Measurements from ENCODE around the gene PSD.

Gene PSD

GRCh38 chr10:102384606-102385429, 33.8 kb downstream of the PSD start:
- Histone ChIP-seq H3K9me3 (ENCODE audit: control insufficient read depth, insufficient read depth, low read length) (no peaks in the 10 kb centered on the region), H3K4me1 (ENCODE audit: control insufficient read depth, insufficient read depth, low read length) (no peaks in the 10 kb centered on the region), H3K9ac (ENCODE audit: low read depth, low read length) (no peak overlapping the region), H3K36me3 (ENCODE audit: control insufficient read depth, insufficient read depth, low read length) (peaks cover 16% of the 10 kb centered on the region), H3K4me3 (ENCODE audit: low read depth, low read length) (no peak overlapping the region), H3K27me3 (ENCODE audit: control insufficient read depth, insufficient read depth, low read length) (no peaks in the 10 kb centered on the region)

- Histone ChIP-seq H3K4me3 (ENCODE audit: low read depth, low read length) (no peak overlapping the region), H3K9me3 (ENCODE audit: control insufficient read depth, insufficient read depth, low read length) (no peaks in the 10 kb centered on the region), H3K4me1 (ENCODE audit: control insufficient read depth, insufficient read depth, low read length) (no peaks in the 10 kb centered on the region), H3K27me3 (ENCODE audit: control insufficient read depth, insufficient read depth, low read length) (no peaks in the 10 kb centered on the region), H3K9ac (ENCODE audit: low read depth, low read length) (no peak overlapping the region), H3K36me3 (ENCODE audit: control insufficient read depth, insufficient read depth, low read length) (peaks cover 20% of the 10 kb centered on the region)
Observed at GRCh38 chr10:102384053-102384452, 34.5 kb downstream of the PSD start.

- Histone ChIP-seq H3K4me3 (ENCODE audit: low read depth, low read length) (no peak overlapping the region), H3K4me1 (ENCODE audit: control insufficient read depth, insufficient read depth, low read length) (no peaks in the 10 kb centered on the region), H3K9ac (ENCODE audit: low read depth, low read length) (no peak overlapping the region), H3K27me3 (ENCODE audit: control insufficient read depth, insufficient read depth, low read length) (no peaks in the 10 kb centered on the region), H3K36me3 (ENCODE audit: control insufficient read depth, insufficient read depth, low read length) (peaks cover 21% of the 10 kb centered on the region), H3K9me3 (ENCODE audit: control insufficient read depth, insufficient read depth, low read length) (no peaks in the 10 kb centered on the region)
Observed at GRCh38 chr10:102382871-102383270, 35.7 kb downstream of the PSD start.

GRCh38 chr10:102381983-102382382, 36.6 kb downstream of the PSD start:
- peaks cover 21% of the 10 kb centered on the region for H3K36me3 ChIP-seq (ENCODE audit: control insufficient read depth, insufficient read depth, low read length)

GRCh38 chr10:102379383-102379782, 39.2 kb downstream of the PSD start:
- H3K9me3 ChIP-seq (ENCODE audit: control insufficient read depth, insufficient read depth, low read length): no peaks in the 10 kb centered on the region
- H3K4me3 ChIP-seq (ENCODE audit: low read depth, low read length): no peak overlapping the region
- no peaks in the 10 kb centered on the region for H3K27me3 ChIP-seq (ENCODE audit: control insufficient read depth, insufficient read depth, low read length)
- H3K9ac ChIP-seq (ENCODE audit: low read depth, low read length): no peak overlapping the region
- H3K36me3 ChIP-seq (ENCODE audit: control insufficient read depth, insufficient read depth, low read length): peaks cover 34% of the 10 kb centered on the region
- no peaks in the 10 kb centered on the region for H3K4me1 ChIP-seq (ENCODE audit: control insufficient read depth, insufficient read depth, low read length)

More at GRCh38 chr10:102381983-102382382, 36.6 kb downstream of the PSD start:
- Histone ChIP-seq H3K9me3 (ENCODE audit: control insufficient read depth, insufficient read depth, low read length) (no peaks in the 10 kb centered on the region), H3K27me3 (ENCODE audit: control insufficient read depth, insufficient read depth, low read length) (no peaks in the 10 kb centered on the region), H3K4me3 (ENCODE audit: low read depth, low read length) (no peak overlapping the region), H3K9ac (ENCODE audit: low read depth, low read length) (no peak overlapping the region), H3K4me1 (ENCODE audit: control insufficient read depth, insufficient read depth, low read length) (no peaks in the 10 kb centered on the region)

- H3K36me3 ChIP-seq (ENCODE audit: control insufficient read depth, insufficient read depth, low read length): peaks cover 30% of the 10 kb centered on the region
- no peaks in the 10 kb centered on the region for H3K27me3 ChIP-seq (ENCODE audit: control insufficient read depth, insufficient read depth, low read length)
- H3K9ac ChIP-seq (ENCODE audit: low read depth, low read length): no peak overlapping the region
- no peaks in the 10 kb centered on the region for H3K9me3 ChIP-seq (ENCODE audit: control insufficient read depth, insufficient read depth, low read length)
- H3K4me3 ChIP-seq (ENCODE audit: low read depth, low read length): no peak overlapping the region
- no peaks in the 10 kb centered on the region for H3K4me1 ChIP-seq (ENCODE audit: control insufficient read depth, insufficient read depth, low read length)
Observed at GRCh38 chr10:102376901-102377300, 41.7 kb downstream of the PSD start.

- H3K4me1 ChIP-seq (ENCODE audit: control insufficient read depth, insufficient read depth, low read length): no peaks in the 10 kb centered on the region
- H3K9me3 ChIP-seq (ENCODE audit: control insufficient read depth, insufficient read depth, low read length): no peaks in the 10 kb centered on the region
- no peaks in the 10 kb centered on the region for H3K27me3 ChIP-seq (ENCODE audit: control insufficient read depth, insufficient read depth, low read length)
- H3K4me3 ChIP-seq (ENCODE audit: low read depth, low read length): no peak overlapping the region
- no peak overlapping the region for H3K9ac ChIP-seq (ENCODE audit: low read depth, low read length)
- peaks cover 26% of the 10 kb centered on the region for H3K36me3 ChIP-seq (ENCODE audit: control insufficient read depth, insufficient read depth, low read length)
Observed at GRCh38 chr10:102375867-102376266, 42.7 kb downstream of the PSD start.

- no peak overlapping the region for H3K4me3 ChIP-seq (ENCODE audit: low read depth, low read length)
- H3K4me1 ChIP-seq (ENCODE audit: control insufficient read depth, insufficient read depth, low read length): no peaks in the 10 kb centered on the region
- peaks cover 29% of the 10 kb centered on the region for H3K36me3 ChIP-seq (ENCODE audit: control insufficient read depth, insufficient read depth, low read length)
- H3K27me3 ChIP-seq (ENCODE audit: control insufficient read depth, insufficient read depth, low read length): no peaks in the 10 kb centered on the region
- H3K9ac ChIP-seq (ENCODE audit: low read depth, low read length): no peak overlapping the region
- H3K9me3 ChIP-seq (ENCODE audit: control insufficient read depth, insufficient read depth, low read length): no peaks in the 10 kb centered on the region
Observed at GRCh38 chr10:102375250-102375649, 43.3 kb downstream of the PSD start.

GRCh38 chr10:102371295-102371694, 47.3 kb downstream of the PSD start:
- no peaks in the 10 kb centered on the region for H3K9me3 ChIP-seq (ENCODE audit: control insufficient read depth, insufficient read depth, low read length)
- H3K27me3 ChIP-seq (ENCODE audit: control insufficient read depth, insufficient read depth, low read length): no peaks in the 10 kb centered on the region
- H3K4me1 ChIP-seq (ENCODE audit: control insufficient read depth, insufficient read depth, low read length): no peaks in the 10 kb centered on the region
- H3K9ac ChIP-seq (ENCODE audit: low read depth, low read length): no peak overlapping the region
- no peak overlapping the region for H3K4me3 ChIP-seq (ENCODE audit: low read depth, low read length)
- peaks cover 35% of the 10 kb centered on the region for H3K36me3 ChIP-seq (ENCODE audit: control insufficient read depth, insufficient read depth, low read length)

GRCh38 chr10:102368077-102368476, 50.5 kb downstream of the PSD start:
- no peak overlapping the region for H3K9ac ChIP-seq (ENCODE audit: low read depth, low read length)
- peaks cover 41% of the 10 kb centered on the region for H3K36me3 ChIP-seq (ENCODE audit: control insufficient read depth, insufficient read depth, low read length)
- H3K9me3 ChIP-seq (ENCODE audit: control insufficient read depth, insufficient read depth, low read length): no peaks in the 10 kb centered on the region
- H3K27me3 ChIP-seq (ENCODE audit: control insufficient read depth, insufficient read depth, low read length): no peaks in the 10 kb centered on the region
- H3K4me3 ChIP-seq (ENCODE audit: low read depth, low read length): no peak overlapping the region
- H3K4me1 ChIP-seq (ENCODE audit: control insufficient read depth, insufficient read depth, low read length): no peaks in the 10 kb centered on the region

GRCh38 chr10:102367441-102367840, 51.1 kb downstream of the PSD start:
- Histone ChIP-seq H3K36me3 (ENCODE audit: control insufficient read depth, insufficient read depth, low read length) (peaks cover 43% of the 10 kb centered on the region), H3K27me3 (ENCODE audit: control insufficient read depth, insufficient read depth, low read length) (no peaks in the 10 kb centered on the region), H3K4me1 (ENCODE audit: control insufficient read depth, insufficient read depth, low read length) (no peaks in the 10 kb centered on the region), H3K9me3 (ENCODE audit: control insufficient read depth, insufficient read depth, low read length) (no peaks in the 10 kb centered on the region), H3K9ac (ENCODE audit: low read depth, low read length) (no peak overlapping the region), H3K4me3 (ENCODE audit: low read depth, low read length) (no peak overlapping the region)

- Histone ChIP-seq H3K4me1 (ENCODE audit: control insufficient read depth, insufficient read depth, low read length) (no peaks in the 10 kb centered on the region), H3K27me3 (ENCODE audit: control insufficient read depth, insufficient read depth, low read length) (no peaks in the 10 kb centered on the region), H3K4me3 (ENCODE audit: low read depth, low read length) (no peak overlapping the region), H3K36me3 (ENCODE audit: control insufficient read depth, insufficient read depth, low read length) (peaks cover 16% of the 10 kb centered on the region), H3K9me3 (ENCODE audit: control insufficient read depth, insufficient read depth, low read length) (no peaks in the 10 kb centered on the region), H3K9ac (ENCODE audit: low read depth, low read length) (no peak overlapping the region)
Observed at GRCh38 chr10:102358712-102359382, 59.7 kb downstream of the PSD start.
